Chondrocyte (in vitro differentiated cells): Measurements from ENCODE around the gene CATSPER3. TPM values are rescaled to one million over a fixed set of nuclear protein-coding genes. Genes with fewer than 3 reads are reported as not detected.

Experiments used
- DNase-seq: peaks from one replicate; pipeline ENCODE4 v3.0.0; 2021; ENCODE audit warnings: mixed read lengths, low spot score
- H3K27ac Mint-ChIP-seq: one replicate; pipeline ENCODE4 v1.8.0; 2021; ENCODE audit warnings: mild to moderate bottlenecking, moderate library complexity, mixed read lengths; ENCODE audit not compliant: unreplicated experiment
- H3K27me3 Mint-ChIP-seq: 2 replicates; pipeline ENCODE4 v1.8.0; 2021; ENCODE audit warnings: low read depth, mixed read lengths
- H3K36me3 Mint-ChIP-seq: 2 replicates; pipeline ENCODE4 v1.8.0; 2021; ENCODE audit warnings: low read depth, mixed read lengths
- H3K4me1 Mint-ChIP-seq: 2 replicates; pipeline ENCODE4 v1.8.0; 2021; ENCODE audit warnings: low read depth, mild to moderate bottlenecking, mixed read lengths
- H3K4me3 Mint-ChIP-seq: one replicate; pipeline ENCODE4 v1.8.0; 2021; ENCODE audit warnings: mild to moderate bottlenecking, moderate library complexity, mixed read lengths; ENCODE audit not compliant: unreplicated experiment
- H3K9me3 Mint-ChIP-seq: 2 replicates; pipeline ENCODE4 v1.8.0; 2021; ENCODE audit warnings: low read depth, mixed read lengths
- total RNA-seq: library from RNA; stranded (reverse); gene quantifications from 3 replicates; pipeline ENCODE4 v1.2.1, GENCODE V29; 2021
- TF ChIP-seq, protein P1 (sequence below): fragments of 200-600 bp; sonication (generic); IDR thresholded peaks from 2 replicates; pipeline ENCODE4 v1.5.0; 2021; ENCODE audit warnings: antibody characterized with exemption, mild to moderate bottlenecking, moderate library complexity

CATSPER3 gene
- total RNA-seq, 1 donor from 2014 or later, result 0.17 TPM

- peaks cover 10% of the 10 kb centered on the region for H3K36me3 Mint-ChIP-seq
- no peaks in the 10 kb centered on the region for H3K27me3 Mint-ChIP-seq
- DNase-seq, result no peak
- TF ChIP-seq, protein P1, sequence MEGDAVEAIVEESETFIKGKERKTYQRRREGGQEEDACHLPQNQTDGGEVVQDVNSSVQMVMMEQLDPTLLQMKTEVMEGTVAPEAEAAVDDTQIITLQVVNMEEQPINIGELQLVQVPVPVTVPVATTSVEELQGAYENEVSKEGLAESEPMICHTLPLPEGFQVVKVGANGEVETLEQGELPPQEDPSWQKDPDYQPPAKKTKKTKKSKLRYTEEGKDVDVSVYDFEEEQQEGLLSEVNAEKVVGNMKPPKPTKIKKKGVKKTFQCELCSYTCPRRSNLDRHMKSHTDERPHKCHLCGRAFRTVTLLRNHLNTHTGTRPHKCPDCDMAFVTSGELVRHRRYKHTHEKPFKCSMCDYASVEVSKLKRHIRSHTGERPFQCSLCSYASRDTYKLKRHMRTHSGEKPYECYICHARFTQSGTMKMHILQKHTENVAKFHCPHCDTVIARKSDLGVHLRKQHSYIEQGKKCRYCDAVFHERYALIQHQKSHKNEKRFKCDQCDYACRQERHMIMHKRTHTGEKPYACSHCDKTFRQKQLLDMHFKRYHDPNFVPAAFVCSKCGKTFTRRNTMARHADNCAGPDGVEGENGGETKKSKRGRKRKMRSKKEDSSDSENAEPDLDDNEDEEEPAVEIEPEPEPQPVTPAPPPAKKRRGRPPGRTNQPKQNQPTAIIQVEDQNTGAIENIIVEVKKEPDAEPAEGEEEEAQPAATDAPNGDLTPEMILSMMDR, result no peak
- H3K4me3 Mint-ChIP-seq, result no peak overlapping the region
- H3K9me3 Mint-ChIP-seq, result peaks cover 8% of the 10 kb centered on the region
- no peak overlapping the region for H3K27ac Mint-ChIP-seq
- H3K4me1 Mint-ChIP-seq, result no peaks in the 10 kb centered on the region
These were observed 9.0 kb upstream of the CATSPER3 start for GRCh38 chr5:134958755-134959154.

- no peaks in the 10 kb centered on the region for H3K9me3 Mint-ChIP-seq
- no peak overlapping the region for H3K27ac Mint-ChIP-seq
- no peak for DNase-seq
- no peaks in the 10 kb centered on the region for H3K27me3 Mint-ChIP-seq
- H3K4me3 Mint-ChIP-seq, result no peak overlapping the region
- TF ChIP-seq, protein P1, result no peak
- no peaks in the 10 kb centered on the region for H3K4me1 Mint-ChIP-seq
- H3K36me3 Mint-ChIP-seq, result peaks cover 10% of the 10 kb centered on the region
These were observed 4.6 kb upstream of the CATSPER3 start for GRCh38 chr5:134963098-134963497.

DNA sequence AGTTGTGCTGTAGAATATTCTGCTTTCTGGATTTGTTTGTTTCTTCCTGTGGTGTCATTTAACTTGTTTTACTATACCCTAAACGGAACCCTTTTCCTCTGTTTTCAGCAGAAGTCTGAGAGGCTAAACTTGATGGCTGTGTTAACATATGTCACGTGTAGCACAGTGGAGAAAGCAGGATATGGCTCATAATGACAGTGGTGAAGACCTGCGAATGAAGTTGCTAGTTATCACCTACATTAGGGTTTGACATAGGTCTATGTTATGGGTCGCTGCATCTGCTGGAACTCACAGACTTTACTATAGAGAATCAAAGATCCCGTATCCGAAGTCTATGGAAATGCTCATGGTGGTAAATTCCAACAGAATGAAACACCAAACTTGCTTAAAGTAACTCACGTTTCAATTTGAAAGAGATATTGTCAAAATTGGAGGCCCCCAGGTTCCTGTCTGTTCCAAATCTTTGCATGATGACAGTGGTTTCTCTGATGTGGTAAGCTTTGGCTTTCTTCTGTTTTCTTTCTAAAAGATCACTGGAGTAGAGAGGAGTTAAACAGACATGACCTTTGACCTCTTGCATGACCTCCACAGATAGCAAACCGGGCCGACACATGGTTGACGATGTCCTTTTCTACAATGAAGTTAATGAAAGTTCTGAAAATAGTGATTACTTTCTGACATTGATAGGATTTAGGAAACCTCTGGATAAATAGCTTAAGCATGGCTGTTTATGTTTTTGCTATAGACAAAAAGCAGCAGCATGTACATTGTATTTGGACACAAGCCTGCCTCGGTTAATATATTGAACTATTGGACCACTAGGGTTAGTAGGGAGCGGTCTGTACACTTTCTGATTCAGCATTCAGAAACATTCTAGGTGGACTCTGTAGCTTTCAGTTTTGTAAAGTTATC lies 3.1 kb upstream of the CATSPER3 start:
- peaks cover 13% of the 10 kb centered on the region for H3K36me3 Mint-ChIP-seq
- no peak overlapping the region for H3K4me3 Mint-ChIP-seq
- no peak for DNase-seq
- TF ChIP-seq, protein P1, result no peak
- H3K9me3 Mint-ChIP-seq, result no peaks in the 10 kb centered on the region
- no peak overlapping the region for H3K27ac Mint-ChIP-seq
- no peaks in the 10 kb centered on the region for H3K27me3 Mint-ChIP-seq
- no peaks in the 10 kb centered on the region for H3K4me1 Mint-ChIP-seq

- no peaks in the 10 kb centered on the region for H3K4me1 Mint-ChIP-seq
- no peak overlapping the region for H3K4me3 Mint-ChIP-seq
- TF ChIP-seq, protein P1, result no peak
- H3K27me3 Mint-ChIP-seq, result no peaks in the 10 kb centered on the region
- no peak for DNase-seq
- no peak overlapping the region for H3K27ac Mint-ChIP-seq
- no peaks in the 10 kb centered on the region for H3K9me3 Mint-ChIP-seq
- H3K36me3 Mint-ChIP-seq, result peaks cover 12% of the 10 kb centered on the region
These were observed 2.4 kb upstream of the CATSPER3 start for GRCh38 chr5:134965271-134965825.

- Mint-ChIP-seq H3K27me3 (no peaks in the 10 kb centered on the region), H3K4me3 (no peak overlapping the region), H3K27ac (no peak overlapping the region), H3K9me3 (no peaks in the 10 kb centered on the region), H3K36me3 (peaks cover 9% of the 10 kb centered on the region), H3K4me1 (no peaks in the 10 kb centered on the region)
- TF ChIP-seq, protein P1, result no peak
- DNase-seq, result no peak
These were observed 348 bp downstream of the CATSPER3 start for GRCh38 chr5:134968055-134968454.
